ENCODE results near the gene COL13A1.

The COL13A1 gene

DNA sequence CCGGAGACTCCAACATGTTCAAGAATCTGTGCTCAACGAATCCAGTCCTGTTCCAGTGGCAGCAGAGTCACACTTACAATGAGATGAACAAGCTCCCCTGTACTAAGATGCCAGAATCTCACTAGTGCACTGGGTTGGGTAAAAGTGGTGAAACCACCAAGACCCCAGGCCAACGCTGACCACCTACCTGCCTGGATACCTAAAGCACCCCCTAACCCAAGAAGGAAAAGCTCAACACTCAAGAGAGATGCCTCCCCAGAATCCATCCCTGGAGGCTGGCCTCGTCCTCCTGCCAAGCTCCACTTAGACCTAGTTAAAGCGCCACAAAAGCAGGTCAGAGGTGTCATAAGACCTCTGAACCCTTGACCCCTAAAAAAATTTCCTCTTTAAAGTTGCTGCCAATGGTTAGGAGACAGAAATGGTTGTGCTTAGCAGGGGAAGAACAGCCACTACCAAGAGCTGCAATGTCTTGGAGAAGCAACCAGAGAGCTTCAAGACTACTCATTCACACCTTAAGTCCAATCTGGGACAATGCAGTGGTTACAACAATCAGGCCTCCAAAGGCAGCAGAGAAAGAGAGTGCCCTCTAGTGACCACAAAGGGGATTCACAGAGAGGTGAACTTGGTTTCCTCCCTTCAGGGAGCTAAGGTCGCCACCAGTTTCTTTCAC is 156.3 kb downstream of the COL13A1 start:
- no peak overlapping the region for H3K4me3 ChIP-seq (ENCODE audit: low read depth, low read length)
- TF ChIP-seq MYC (IDR thresholded peaks at IDR 0.05; ENCODE audit: low read depth, low read length), result no peak; the same call in 1 of the 2 replicates
- TF ChIP-seq, protein P1, sequence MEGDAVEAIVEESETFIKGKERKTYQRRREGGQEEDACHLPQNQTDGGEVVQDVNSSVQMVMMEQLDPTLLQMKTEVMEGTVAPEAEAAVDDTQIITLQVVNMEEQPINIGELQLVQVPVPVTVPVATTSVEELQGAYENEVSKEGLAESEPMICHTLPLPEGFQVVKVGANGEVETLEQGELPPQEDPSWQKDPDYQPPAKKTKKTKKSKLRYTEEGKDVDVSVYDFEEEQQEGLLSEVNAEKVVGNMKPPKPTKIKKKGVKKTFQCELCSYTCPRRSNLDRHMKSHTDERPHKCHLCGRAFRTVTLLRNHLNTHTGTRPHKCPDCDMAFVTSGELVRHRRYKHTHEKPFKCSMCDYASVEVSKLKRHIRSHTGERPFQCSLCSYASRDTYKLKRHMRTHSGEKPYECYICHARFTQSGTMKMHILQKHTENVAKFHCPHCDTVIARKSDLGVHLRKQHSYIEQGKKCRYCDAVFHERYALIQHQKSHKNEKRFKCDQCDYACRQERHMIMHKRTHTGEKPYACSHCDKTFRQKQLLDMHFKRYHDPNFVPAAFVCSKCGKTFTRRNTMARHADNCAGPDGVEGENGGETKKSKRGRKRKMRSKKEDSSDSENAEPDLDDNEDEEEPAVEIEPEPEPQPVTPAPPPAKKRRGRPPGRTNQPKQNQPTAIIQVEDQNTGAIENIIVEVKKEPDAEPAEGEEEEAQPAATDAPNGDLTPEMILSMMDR (IDR thresholded peaks at IDR 0.05; ENCODE audit: low read depth, low read length), result peak; percentile 97
- TF ChIP-seq, protein P2, sequence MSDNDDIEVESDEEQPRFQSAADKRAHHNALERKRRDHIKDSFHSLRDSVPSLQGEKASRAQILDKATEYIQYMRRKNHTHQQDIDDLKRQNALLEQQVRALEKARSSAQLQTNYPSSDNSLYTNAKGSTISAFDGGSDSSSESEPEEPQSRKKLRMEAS (IDR thresholded peaks at IDR 0.05; ENCODE audit: low read depth, low read length), result no peak
- DNase-seq (ENCODE audit: low read depth), result peak; percentile 68

DNA sequence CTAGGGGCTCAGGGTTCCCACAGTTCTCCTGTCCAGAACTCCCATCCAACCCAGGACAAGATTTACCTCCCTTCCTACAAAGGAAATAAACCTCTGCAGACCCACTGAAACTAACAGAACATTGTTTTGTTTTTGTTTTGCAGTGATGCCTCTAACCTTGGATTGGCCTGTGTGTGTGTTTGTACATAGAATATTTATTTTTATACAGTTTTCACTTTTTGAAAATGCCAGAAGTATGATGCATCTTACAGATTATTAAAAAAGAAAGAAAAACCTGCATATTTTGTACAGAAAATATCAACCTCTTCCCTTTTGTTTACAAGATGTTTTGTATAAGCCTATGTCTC is 156.8 kb downstream of the COL13A1 start:
- TF ChIP-seq, protein P1 (IDR thresholded peaks at IDR 0.05; ENCODE audit: low read depth, low read length), result no peak
- TF ChIP-seq, protein P2 (IDR thresholded peaks at IDR 0.05; ENCODE audit: low read depth, low read length), result no peak
- no peak for TF ChIP-seq MYC (IDR thresholded peaks at IDR 0.05; ENCODE audit: low read depth, low read length)
- H3K4me3 ChIP-seq (ENCODE audit: low read depth, low read length), result no peak overlapping the region
- DNase-seq (ENCODE audit: low read depth), result no peak

DNA sequence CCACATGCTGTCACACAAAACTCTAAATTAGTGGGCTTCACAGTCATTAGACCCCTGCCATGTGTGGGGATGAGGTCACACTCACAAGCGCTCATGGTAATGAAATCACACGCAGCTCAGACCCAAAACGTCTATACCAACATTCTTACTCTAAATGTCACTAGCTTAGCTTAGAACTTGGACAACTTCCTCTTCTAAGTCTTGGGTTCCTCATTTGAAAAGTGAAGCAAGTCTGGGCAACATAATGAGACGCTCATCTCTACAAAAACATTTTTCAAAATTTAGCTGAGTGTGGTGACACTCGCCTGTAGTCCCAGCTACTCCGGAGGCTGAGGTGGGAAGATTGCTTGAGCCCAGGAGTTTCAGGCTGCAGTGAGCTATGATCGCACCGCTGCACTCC is 158.2 kb downstream of the COL13A1 start:
- TF ChIP-seq MYC (IDR thresholded peaks at IDR 0.05; ENCODE audit: low read depth, low read length), result no peak
- H3K4me3 ChIP-seq (ENCODE audit: low read depth, low read length), result no peak overlapping the region
- peak; percentile 82 for DNase-seq (ENCODE audit: low read depth)

DNA sequence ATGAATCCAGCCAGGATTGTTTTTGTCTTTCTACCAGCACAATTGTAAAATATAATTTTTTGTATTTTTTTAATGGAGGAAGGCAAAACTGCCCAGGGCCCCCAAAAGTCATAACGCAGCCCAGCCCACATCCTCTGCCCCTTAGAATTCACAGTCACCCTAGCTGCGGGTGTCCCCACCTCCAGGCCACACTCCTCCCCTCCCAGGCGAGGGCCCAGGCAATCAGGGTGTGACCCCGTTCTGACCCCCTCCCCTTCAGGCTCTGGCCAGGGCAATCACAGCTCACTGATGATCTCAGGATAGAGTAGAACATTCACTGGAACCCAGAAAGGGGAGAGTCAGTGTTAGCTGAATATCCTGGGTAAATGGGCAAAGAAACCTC is 158.9 kb downstream of the COL13A1 start:
- H3K4me3 ChIP-seq (ENCODE audit: low read depth, low read length), result no peak overlapping the region
- DNase-seq (ENCODE audit: low read depth), result no peak
- TF ChIP-seq POLR2A (IDR thresholded peaks at IDR 0.05; ENCODE audit: extremely low read depth, insufficient read length), result no peak
- TF ChIP-seq, protein P1 (IDR thresholded peaks at IDR 0.05; ENCODE audit: low read depth, low read length), result no peak
- TF ChIP-seq MYC (IDR thresholded peaks at IDR 0.05; ENCODE audit: low read depth, low read length), result no peak
- TF ChIP-seq, protein P2 (IDR thresholded peaks at IDR 0.05; ENCODE audit: low read depth, low read length), result no peak

DNA sequence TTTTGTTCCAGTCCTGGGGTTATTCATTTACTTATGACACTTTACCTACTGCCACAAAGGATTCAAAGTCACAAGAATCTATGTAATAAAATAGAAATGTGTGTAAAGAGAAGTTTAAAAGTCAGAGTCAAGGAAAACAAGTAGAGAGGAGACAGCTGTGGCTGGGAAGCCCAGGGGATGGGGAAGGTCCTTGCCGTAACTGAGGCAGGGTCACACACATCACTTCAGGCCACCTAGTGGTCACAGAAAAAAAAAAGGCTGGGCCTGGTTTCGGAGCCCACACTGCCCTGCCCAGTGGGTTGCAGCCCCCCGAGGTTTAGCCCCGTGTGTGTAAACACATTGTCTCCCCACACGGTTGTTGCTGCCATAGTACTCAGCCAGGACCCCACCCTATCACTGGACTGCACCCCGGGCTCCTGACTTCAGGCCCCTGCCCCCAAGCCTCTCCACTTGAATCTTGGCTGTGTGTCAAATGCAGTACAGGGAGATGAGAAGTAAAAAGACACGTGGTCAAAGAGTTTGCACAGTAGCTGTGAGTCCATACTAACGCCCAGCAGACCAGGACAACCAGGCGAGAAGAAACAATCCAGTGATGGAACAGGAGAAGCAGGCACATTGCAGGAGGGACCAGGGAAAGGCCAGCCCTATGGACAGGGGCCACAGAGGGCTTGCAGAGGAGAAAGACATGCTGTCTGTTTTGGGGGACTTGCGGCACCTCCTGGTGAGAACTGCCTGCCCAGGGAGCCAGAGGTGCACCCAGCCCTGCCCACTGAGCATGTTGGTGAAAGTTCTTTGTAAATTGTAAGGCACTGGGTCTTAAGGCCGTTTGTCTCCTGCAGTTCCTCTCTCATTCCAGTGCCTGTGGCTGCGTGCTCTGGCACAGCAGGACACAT is 159.5 kb downstream of the COL13A1 start:
- TF ChIP-seq POLR2A (IDR thresholded peaks at IDR 0.05; ENCODE audit: extremely low read depth, insufficient read length), result no peak
- TF ChIP-seq, protein P2 (IDR thresholded peaks at IDR 0.05; ENCODE audit: low read depth, low read length), result no peak
- TF ChIP-seq, protein P1 (IDR thresholded peaks at IDR 0.05; ENCODE audit: low read depth, low read length), result peak; percentile 25
- no peak overlapping the region for H3K4me3 ChIP-seq (ENCODE audit: low read depth, low read length)
- no peak for DNase-seq (ENCODE audit: low read depth)

DNA sequence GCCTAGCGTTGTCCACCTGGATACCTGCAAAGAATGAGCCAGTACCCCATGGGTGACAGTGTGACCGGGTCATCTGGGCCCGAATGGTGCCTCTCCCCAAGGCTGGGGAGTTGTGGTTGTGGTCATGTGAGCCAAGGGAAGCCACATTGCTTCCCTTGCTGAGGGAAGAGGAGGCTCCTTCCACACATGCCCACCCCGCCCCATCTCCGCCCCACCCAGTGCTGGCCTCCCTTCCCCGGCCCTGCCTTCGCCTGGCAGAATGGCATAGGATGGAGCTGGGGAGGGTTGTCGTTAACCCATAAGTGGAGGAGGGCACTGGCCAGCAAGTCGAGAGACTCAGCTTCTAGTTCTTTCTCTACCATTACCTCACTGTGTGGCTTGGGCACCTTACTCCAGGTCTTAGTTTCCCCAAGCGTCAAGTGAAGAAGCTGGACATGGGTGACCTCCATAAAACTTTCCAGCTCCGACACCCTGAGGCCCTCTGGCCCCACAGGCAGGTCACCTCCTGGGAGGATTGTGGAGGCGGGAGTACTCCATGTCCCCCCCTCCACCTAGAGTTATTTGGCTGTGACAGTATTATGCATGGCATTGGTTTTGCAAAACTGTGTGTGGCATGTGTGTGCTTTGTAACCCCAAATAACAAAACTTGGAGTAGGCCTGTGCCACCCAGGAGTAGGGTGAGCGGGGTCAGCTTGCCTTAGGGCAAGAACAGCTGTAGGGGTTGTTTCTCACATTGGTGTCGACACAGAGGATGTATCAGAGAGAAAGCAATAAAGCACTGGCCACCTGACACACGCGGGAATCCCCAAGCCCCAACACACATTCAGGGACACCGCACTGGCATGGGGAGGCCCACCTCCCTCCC is 160.4 kb downstream of the COL13A1 start:
- no peak for TF ChIP-seq POLR2A (IDR thresholded peaks at IDR 0.05; ENCODE audit: extremely low read depth, insufficient read length)
- TF ChIP-seq, protein P1 (IDR thresholded peaks at IDR 0.05; ENCODE audit: low read depth, low read length), result no peak
- TF ChIP-seq MYC (IDR thresholded peaks at IDR 0.05; ENCODE audit: low read depth, low read length), result no peak
- no peak overlapping the region for H3K4me3 ChIP-seq (ENCODE audit: low read depth, low read length)
- no peak for DNase-seq (ENCODE audit: low read depth)
